NCI-H2171 (cell line): ENCODE data around the gene RPLP2.

ENCODE experiments used
- DNase-seq: peaks from one replicate; lab custom pipeline; 2025; lab: John Stamatoyannopoulos, UW

RPLP2 gene

DNA sequence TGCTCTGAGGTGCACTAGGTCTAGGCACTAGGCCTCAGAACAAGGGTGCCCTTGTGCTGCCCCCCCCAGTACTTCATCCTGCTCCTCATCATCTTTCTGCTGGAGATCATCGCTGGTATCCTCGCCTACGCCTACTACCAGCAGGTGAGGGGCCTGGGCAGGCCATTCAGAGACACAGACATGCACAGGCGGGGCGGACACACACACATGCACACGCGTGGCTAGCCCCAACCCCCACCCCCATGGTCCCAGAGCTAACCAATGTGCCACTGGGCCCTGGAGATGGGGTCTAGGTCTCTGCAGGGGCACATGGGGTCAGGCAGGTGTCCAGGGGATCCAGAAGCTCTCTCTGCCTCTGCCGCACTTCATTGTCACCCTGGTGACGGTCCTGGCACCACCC is 26.9 kb downstream of the RPLP2 start:
- no peak for DNase-seq

DNA sequence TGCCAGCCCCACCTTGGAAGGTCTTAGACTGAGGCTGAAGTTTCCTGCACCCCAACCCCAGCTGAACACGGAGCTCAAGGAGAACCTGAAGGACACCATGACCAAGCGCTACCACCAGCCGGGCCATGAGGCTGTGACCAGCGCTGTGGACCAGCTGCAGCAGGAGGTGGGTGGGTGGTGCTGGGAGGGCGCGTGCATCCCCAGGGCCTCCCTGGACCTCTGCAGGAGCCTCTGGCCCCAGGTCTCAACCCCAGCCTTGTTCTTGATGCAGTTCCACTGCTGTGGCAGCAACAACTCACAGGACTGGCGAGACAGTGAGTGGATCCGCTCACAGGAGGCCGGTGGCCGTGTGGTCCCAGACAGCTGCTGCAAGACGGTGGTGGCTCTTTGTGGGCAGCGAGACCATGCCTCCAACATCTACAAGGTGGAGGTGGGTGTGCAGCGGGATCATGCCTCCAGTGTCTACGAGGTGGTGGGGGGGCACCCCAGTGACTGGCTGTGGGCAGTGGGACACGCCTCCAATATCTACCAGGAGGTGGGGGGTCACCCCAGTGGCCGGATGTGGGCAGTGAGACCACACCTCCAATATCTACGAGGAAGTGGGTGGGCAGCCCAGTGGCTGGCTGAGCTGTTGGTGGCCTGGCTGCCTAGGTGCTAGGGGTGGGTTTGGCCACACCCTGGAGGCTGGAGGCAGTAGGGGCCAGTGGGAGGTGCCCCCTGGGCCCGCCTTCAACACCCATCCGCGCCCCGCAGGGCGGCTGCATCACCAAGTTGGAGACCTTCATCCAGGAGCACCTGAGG is 27.6 kb downstream of the RPLP2 start:
- DNase-seq, result no peak

DNA sequence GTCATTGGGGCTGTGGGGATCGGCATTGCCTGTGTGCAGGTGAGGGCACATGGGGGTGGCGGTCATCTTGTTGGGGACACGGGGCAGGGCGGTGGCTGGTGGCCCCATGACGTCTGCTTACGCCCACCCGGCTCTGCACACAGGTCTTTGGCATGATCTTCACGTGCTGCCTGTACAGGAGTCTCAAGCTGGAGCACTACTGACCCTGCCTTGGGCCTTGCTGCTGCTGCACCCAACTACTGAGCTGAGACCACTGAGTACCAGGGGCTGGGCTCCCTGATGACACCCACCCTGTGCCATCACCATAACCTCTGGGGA is 28.2 kb downstream of the RPLP2 start:
- no peak for DNase-seq

DNA sequence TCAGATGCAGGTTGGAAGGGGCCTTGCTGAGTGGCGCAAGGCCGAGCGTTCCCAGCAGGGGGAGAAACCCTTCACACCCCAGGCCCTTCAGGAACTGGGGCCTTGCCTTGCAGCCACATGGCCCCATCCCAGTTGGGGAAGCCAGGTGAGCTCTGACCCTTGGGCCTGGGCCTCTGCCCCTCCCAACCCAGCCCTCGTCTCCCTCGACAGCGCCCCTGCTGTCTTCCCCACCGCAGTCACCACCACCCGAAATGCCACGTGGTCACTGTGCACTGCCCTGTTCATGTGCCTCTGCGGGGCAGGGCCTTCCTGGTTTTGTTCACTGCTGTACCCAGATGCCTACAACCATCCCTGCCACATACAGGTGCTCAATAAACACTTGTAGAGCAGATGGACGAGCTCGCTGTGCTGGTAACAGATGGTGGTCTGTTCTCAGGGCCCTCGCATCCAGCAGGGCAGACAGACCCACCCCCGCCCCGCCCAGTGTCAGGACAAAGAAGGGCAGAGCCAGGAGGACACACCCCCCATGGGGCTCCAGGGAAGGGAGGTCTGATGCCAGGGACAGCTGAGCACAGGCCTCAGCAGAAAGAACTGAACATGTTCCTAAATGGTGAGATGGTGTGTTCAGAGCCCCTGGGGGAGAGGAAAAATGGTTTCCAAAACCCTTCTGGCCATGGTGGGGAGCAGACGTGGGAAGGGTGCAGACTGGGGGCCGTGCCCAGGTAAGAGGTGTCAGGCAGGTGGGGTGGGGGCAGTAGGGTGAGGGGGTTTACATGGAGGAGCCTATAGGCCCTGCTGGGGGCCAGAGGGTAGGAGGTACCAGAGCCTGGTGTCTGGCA is 28.9 kb downstream of the RPLP2 start:
- DNase-seq, result no peak

DNA sequence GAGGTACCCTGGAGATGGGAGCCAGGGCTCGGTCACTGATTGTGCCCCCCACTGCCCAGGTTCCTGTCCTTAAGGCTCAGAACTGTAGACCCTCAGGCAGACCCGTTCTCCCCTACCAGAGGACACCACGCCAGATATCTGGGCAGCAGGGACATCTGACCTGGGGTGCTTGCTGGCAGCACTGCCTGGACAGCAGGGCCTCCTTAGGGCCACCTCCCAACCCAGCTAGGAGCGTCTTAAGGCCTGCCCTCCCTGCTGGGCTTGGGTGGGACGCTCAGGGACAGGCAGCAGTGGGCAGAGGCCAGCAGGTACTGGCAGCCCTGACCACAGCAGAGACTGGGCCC is 29.5 kb downstream of the RPLP2 start:
- no peak for DNase-seq

DNA sequence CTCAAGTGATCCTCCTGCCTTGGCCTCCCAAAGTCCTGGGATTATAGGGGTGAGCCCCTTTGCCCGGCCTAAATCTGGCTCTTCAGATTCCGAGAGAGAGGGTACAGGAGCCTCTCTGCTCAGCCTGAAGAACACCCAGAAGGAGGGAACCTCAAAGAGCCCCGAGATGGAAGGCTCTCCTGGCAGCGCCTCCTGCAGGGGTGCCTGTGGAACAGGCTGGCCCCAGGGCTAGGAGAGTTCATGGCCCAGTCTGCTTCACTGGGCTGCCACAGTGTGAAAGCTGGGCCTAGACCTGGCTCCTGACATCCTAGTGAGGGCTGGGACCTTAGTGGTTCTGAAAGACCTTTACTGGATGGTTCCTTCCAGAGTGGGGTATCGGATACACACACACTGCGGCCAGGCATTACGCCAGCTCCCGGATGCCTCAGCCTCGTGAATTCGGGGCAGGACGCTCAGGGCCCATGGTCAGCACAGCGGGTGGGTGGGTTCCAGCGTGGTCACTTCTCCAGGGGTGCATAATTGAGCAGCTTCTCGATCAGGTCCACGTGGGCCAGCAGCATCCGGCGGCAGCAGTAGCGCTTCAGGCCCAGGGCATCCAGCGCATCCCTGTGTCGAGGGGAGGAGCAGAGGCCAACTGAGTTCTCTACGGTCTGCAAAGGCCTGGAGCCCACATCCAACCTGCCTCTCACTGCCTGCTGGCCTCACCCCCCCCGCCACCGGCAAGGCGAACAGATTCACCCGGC is 30.3 kb downstream of the RPLP2 start:
- DNase-seq, result no peak

DNA sequence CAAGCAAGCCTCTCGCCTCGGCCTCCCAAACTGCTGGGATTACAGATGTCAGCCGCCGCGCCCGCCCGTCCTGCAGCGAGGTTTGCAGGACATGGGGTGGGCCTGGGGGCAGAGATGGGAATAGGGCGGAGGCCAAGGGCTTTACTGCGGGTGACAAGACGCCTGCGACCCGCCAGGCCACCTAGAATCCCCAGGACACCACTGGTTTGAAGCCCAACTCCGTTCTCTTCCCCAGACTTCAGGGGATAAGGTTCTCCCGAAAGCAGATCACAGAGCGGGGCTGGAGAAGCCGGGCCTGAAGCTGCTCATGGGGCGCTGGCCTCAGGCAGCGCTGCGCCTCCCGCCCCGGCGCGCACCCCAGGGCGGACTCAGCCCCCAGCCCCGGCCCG is 32.2 kb downstream of the RPLP2 start:
- no peak for DNase-seq

DNA sequence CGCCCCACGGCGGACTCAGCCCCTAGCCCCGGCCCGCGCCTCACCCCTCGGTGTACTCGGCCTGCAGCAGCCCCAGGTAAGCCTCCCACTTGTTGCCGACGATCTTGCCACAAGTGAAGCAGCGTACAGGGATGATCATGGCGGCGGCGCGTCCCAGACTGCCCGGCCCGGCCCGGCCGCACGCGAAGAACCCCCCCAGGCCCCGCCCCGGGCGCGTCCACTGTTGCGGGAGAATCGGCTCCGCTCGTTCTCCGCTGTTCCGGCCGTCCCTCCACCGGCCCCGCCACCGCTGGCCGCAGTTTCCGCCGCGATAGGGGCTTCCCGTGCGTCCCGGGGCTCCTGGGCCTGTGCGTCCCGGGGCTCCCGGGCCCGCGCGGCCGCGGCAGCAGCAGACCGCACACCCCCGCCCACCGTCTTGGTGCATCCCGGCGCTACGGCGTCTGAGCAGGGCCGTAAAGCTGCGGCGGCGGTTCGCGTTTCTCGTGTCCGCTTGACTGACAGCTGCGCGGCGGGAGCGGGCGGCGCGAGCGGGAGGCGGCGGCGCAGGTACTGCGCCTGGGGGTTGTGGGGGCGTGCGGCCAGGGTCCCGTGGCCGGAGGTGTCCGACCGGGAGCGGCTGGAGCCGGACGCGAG is 32.7 kb downstream of the RPLP2 start, which contains the start of the genes POLR2L and TSPAN4:
Gene POLR2L, minus strand, starts transcription at position 160 of the 633 bp plus-strand sequence. Its CDS starts 21 bp downstream, at position 139.
Gene TSPAN4, plus strand, starts transcription at position 483 of the 633 bp plus-strand sequence. CDS start 7,453 bp downstream, outside the sequence.
- peak; percentile 72 for DNase-seq

DNA sequence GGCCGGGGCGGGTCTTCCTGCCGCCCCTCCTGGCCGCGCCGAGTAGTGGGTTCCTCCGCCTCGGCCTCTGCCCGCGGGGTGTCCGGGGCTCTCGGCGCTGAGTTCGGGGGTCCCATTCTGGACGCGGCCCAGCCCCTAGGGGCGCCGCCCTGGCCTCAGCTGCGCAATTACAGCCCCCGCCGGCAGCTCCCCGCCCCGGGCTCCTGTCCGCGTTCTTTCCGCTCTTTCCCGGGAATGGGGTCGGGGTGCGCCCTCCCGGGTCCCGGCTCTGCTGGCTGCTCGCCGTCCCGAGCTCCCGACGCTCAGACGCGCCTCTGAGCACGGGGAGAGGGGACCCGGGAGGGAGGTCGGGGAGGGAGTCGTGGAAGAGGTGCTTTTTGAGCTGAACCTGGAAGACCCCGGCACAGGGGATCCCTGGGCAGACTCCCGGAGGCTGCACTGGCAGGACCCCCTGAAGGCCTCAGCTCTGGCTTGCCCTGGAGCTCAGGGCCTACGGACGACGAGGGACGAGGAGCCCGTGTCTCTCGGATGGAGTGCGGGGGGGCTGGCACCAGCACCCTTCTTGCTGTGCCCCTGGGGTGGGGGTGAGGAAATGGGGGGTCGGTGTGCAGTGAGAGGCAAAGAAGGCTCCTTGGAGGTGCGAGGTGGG is 33.4 kb downstream of the RPLP2 start:
- DNase-seq, result no peak

DNA sequence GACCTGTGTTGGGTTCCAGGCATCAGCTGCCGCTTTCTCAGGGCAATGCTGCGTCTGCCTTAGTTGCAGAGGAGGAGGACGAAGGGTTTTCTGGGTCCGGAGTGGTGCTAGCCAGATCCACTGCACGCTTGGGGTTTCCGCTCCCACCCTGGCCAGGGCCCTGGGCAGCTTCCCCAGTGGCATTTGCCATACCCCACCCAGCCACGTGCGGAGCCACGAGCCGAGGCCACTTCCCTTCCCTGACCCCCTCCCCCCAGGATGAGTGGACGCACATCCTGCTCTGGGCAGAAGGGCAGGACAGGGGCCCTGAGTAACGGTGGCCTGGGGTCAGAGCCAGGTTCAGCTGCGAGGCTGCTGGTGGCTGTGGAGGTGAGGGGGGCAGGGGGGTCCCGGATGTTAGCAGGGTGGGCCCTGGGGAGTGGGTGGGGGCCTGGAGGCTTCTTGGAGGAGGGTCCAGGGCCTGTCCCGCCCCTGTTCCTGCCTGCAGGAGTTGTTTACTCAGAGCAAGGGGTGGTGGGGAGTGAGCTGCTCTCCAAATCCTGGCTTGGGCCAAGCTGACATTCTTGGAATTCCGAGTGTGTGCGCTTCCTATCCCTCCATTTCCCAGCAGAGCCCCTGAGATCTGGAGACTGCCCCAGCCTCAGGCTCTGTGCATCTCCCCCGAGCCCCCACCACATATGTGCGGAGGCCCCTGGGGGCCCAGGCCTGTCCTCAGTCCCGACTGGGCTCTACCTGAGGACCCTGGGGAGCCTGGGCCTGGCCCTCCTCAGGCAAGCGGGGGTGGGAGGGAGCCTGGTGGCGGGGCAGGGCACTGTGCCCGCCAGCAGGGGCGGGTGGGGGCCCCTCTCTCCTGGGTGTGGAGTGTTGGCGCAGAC is 34.3 kb downstream of the RPLP2 start:
- DNase-seq, result no peak

DNA sequence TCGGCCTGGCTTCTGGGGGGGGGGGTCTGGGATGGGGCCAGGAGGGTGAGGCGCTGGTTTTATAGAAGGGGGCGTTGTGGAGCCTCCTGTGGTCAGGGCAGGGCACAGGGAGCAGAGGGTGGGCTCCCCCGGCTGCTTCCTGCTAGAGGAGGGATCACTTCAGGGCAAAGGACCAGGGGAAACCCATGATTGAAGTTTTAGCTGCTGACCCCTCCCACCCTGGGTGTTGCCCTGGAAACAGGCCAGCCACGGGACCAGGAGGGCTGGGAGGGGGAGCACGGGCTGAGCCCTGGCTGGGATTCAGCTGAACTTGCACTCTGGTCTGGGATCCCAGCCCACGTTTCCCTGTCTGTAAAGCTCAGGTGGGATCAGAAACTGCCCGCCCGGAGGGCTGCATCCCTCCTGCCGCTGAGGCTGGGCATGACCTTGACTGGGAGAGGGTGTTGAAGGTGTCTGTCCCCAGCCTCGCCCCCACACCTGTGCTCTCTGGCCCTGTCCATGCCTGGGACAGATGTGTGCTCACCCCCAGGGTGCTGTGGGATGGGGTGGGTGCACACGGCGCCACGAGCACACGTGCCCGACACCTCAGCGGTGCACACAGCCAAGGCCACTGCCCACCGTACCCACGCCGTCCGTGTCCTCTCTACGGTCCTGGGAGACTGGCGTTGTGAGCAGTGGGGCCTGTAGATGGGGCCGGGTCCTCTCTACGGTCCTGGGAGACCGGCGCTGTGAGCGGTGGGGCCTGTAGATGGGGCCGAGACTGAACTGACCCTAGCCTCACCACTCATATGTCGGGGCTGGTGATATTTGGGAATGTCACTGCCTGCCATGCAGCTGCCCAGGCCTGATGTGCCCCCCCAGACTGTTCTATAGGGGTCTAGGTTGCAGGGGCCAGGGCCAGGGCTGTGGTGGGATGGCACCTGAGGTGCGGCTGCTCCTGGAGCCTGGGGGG is 35.2 kb downstream of the RPLP2 start:
- no peak for DNase-seq

DNA sequence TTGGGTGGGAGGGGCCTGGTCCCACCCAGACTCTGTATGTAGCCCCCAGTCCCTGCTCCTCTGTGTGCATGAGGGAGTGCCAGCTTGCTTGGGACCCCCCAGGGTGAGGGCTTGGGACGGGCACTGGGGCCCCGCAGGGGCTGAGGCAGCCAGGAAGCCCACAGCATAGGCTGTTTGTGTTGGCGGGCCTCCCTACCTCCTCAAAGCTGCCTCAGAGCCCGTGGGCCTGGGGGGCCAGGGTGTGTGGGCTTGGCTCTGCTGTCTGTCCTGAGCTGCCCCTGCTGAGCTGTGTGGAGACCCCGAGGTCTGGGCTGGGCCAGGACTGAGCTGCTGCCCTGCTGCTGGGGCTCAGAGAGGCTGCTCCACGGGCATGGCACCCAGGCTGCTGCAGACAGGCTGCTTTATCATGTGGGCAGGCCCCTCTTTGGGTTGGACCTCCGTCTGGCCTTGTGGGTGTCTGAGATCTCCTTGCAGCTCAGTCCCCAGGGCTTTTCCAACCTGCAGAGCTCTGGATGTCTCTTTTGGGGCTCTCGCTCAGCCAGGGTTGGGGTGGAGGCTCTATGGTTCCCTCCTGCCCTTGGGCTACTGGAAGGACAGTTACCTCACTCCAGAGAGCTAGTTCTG is 36.2 kb downstream of the RPLP2 start:
- no peak for DNase-seq

DNA sequence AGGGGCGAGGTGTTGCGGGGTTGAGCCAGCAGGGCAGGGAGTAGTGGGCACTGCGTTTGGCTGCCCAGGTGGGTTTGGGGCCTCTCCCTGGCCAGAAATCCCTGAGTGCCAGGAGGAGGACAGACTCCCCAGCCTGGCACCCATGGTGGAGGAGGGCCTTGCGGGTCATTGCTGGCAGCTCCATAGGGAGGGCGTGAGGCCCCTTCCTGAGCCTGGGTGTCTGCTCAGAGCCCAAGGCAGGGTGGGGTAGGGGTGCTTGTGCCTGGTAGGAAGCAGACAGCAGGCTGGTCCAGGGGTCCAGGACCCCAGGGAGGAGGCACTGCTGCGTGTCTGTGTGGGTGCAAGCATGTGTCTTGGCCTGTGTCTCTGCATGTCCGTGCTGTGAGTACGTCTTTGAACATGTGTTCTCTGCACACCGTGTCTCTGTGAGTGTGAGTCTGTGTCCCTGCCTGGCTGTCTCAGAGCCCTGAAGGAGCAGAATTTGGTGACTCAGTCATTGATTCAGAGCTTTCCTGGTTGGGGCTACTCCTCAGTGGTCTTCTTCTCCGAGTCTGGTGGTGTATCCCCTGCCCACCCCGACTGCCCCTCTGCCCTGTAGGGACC is 36.8 kb downstream of the RPLP2 start:
- no peak for DNase-seq

DNA sequence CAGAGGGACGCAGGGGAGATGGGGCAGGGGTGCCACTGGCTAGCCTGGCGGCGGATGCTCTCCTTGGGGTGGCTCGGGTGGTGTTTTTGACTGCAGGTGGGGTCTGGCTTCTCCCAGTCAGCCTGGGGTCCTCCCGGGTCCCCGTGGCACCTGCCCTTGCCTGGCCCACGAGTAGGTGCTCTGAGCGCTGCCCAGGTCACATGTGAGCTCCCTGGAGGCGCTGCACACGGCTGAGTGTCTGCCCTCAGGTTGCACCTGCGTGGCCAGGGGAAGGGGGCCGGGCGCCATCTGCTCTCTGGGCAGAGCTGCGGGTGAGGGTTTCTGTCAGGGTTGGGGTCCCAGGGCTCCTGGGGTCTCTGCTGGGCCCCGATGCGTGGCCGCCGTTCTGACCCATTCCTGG is 38.1 kb downstream of the RPLP2 start:
- DNase-seq, result no peak

DNA sequence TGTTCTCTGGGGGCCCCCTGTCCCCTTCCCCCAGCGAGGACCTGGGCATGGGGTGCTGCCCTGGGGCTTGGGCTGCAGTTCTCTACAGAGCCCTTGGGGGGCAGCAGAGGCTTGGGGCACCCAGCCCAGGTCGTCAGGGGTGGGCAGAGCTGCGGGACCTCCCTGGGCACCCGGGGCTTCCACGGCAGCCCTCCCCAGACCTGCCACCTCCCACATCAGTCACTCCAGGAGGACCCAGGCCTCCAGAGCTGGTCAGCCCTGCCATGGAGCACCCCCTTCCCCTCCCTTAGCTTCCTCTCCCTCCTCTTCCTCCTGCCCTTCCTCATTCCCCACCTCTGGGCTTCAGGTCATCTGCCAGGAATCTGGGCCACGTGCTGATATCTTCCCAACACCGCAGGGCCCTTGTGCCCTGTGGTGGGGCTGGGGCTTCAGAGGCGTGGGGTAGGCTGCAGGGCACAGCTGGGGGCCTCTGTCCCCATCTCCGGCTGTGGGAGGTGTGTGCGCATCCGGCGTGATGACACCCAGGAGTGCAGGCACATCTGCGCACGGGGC is 38.7 kb downstream of the RPLP2 start:
- DNase-seq, result no peak

DNA sequence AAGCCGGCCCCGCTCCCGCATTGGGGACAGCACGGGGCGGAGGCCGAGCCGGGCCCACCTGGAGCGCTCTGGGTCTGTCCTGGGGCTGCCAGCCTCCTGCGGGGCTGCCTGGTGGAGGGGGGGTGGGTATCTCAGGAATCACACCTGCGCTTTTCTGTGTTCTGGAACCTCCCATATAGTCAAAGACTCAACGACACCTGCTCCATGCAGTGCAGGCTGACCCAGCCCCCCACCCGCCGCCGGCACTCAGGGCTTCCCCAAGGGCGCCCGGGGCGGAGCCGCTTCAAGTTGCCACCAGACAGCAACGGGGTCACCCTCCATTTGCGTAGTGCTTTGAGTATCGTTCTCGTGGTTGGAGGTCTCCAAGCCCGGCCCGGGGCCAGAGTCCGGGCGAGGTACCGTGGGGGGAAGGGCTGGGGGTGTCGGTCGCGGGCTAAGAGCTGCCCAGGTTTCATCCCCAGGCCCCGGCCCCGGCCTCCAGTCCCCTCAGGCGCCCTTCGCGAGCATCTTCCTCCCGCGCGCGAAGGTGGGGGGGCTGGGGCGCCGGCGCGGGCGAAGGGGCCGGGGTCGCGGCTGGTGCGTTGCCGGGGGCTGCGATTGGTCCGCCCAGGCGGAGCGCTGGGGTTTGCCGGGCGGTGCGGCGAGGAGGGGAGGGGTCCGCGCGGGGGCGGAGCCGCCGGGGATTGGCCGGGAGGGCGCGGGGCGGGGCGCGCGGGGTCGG is 39.5 kb downstream of the RPLP2 start:
- peak; percentile 28 for DNase-seq

DNA sequence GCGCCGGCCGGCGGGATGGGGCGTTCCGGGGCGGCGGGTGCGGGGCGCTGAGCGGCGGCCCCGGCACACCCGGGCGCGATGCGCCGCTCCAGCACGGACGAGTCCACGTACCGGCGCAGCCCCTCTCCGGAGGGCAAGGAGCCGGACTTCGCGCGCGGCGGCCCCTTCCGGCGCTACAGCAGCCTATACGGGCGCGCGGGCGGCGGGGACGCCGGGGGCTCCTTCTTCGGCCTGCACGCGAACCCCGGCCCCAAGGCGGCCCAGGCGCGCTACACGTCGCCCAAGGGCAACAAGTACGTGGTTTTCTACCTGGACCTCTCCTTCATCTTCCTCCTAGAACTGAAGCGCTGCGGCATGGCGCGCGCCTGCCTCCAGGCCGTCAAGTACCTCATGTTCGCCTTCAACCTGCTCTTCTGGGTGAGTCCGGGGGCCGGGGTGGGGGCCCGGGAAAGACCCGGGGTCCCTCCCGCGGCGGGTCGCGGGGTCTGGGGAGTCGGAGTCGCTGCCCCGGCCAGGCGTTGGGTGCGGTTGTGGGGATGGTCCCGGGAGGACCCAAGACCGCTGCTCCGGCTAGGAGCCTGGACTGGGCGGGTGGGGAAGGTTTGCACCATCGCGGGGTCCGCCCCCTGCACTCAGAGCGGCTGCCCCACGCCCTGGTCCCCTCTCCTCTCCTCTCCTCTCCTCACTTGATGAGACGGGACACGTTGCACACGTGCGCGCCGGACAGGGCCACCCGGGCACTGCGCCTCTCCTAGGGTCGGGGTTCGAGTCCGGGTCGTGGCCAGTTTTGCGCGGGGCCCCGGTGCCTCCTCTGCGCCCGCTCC is 40.4 kb downstream of the RPLP2 start:
- DNase-seq, result no peak
